ENCODE measurements around the gene HMGB2. TPM values are rescaled to one million over a fixed set of nuclear protein-coding genes. Genes with fewer than 3 reads are reported as not detected.

HMGB2 gene
- total RNA-seq, 1 donor from 2014 or later: 39.4 TPM

DNA sequence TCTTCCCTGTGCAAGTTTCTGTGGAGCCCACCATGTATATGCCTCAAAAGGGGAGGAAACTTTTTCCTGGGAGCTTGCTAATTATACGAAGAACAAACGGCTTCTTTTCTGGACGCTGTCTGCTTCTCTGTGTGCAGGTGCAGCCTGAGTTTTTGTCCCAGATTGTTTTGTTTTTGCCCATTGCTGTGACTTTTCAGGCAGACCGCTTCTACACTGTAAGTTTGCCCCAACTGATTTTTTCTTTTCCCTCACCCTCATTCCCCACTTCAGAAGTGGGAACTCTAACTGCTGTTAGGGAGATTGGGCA, 51.9 kb downstream of the HMGB2 start:
- TF ChIP-seq CTCF (IDR thresholded peaks at IDR 0.05; ENCODE audit: borderline replicate concordance): no peak
- Histone ChIP-seq H3K9me3 (replicated peaks) (peaks cover 42% of the 10 kb centered on the region), H3K4me1 (no peaks in the 10 kb centered on the region), H3K27me3 (ENCODE audit: low read depth) (no peaks in the 10 kb centered on the region), H3K27ac (replicated peaks) (no peak overlapping the region), H3K4me3 (peak overlapping the region; percentile 37), H3K36me3 (peaks cover 4% of the 10 kb centered on the region)
- intact Hi-C loops (cut with micrococcal nuclease): no loop called here
- DNase-seq: no peak

DNA sequence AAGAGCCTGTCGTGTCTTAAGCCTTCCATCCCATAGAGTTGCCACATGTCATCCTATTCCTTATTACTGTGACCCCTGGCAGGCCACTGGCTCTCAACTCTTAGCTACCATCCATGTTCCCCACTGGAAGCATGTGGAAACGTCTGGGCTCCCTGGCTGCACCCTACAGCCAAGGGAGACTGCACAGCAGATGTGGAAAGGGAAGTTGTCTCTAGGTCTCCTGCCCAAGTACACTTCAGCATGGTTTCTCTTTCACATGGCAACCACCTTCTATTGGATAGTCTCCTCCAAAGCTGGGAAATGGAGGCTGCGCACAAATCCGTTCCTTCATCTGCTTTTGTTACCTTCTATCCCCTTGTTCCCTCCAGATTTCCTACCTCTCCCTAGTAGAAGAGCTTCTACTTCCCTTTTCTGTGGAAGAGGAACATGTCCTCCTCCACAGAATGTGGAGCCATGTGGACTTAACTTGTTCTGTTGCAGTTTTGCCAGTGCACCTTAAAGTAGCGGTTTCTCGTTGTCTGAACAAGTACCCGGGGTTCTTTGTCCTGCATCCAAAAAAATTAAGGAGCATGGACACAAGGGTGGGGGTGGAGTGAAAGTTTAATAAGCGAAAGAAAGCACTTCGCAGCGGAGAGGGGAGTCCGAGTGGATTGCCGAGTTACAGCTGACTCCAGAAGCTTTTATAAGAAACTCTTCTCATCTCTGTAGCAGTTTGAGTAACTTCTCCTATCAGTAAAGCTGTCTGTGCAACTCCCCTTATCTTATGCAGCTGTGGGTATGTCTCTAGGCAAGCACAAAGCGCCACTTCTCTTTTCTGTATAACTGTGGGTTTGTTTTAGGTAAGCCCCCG, 52.5 kb downstream of the HMGB2 start:
- Histone ChIP-seq H3K27me3 (ENCODE audit: low read depth) (no peaks in the 10 kb centered on the region), H3K4me1 (no peaks in the 10 kb centered on the region), H3K9me3 (replicated peaks) (peaks cover 37% of the 10 kb centered on the region), H3K4me3 (peak overlapping the region; percentile 37), H3K27ac (replicated peaks) (peak overlapping the region; percentile 10), H3K36me3 (peaks cover 4% of the 10 kb centered on the region)
- intact Hi-C loops (cut with micrococcal nuclease): no loop called here
- no peak for DNase-seq
- TF ChIP-seq CTCF (IDR thresholded peaks at IDR 0.05; ENCODE audit: borderline replicate concordance): no peak

Other genes starting within 250 kb of the HMGB2 start
- 6.1 TPM for gene GALNT7, start 165.5 kb downstream of the HMGB2 start, total RNA-seq
- 16.5 TPM for gene SAP30, start 36.6 kb upstream of the HMGB2 start, total RNA-seq
- 0.41 TPM for gene SCRG1, start 64.8 kb upstream of the HMGB2 start, total RNA-seq
- gene HAND2, start 195.9 kb upstream of the HMGB2 start, total RNA-seq: 117 TPM

All from left ventricle myocardium inferior (tissue), 1 donor.